ENCODE measurements around the gene CCDC192. TPM values are rescaled to one million over a fixed set of nuclear protein-coding genes. Genes with fewer than 3 reads are reported as not detected.

The CCDC192 gene
- total and polyA plus RNA-seq, 2 of the 4 experiments (the other 2 are of a cell fraction), result not detected

GRCh38 chr5:127805448-127805847, 102.3 kb downstream of the CCDC192 start:
- Histone ChIP-seq H4K8ac (ENCODE audit: low read depth in 2 of 2, low read length in 2 of 2) (no peak overlapping the region), H3K23ac (ENCODE audit: low read depth, low read length) (no peak overlapping the region), H3K79me1 (ENCODE audit: low read depth in 1 of 2, low read length in 2 of 2) (no peaks in the 10 kb centered on the region), H2BK20ac (ENCODE audit: low read depth, low read length) (no peak overlapping the region), H2AFZ (replicated peaks; ENCODE audit: low read length, poor library complexity) (no peak overlapping the region), H4K5ac (ENCODE audit: low read depth, low read length) (no peak overlapping the region), H4K20me1 (ENCODE audit: insufficient read depth, low read length) (no peaks in the 10 kb centered on the region), H3K27ac (ENCODE audit: insufficient read depth, low read length) (no peak overlapping the region), H3K4me2 (ENCODE audit: low read depth, low read length) (no peak overlapping the region), H4K91ac (ENCODE audit: insufficient read depth, low read depth, low read length) (no peak overlapping the region), H3K4me3 (ENCODE audit: insufficient read depth, low read depth, low read length) (no peak overlapping the region), H3K27me3 (ENCODE audit: control insufficient read depth, insufficient read depth, low read length) (no peaks in the 10 kb centered on the region), H3K4ac (ENCODE audit: low read depth, low read length) (no peak overlapping the region), H2BK120ac (ENCODE audit: low read depth, low read length) (no peak overlapping the region), H3K56ac (ENCODE audit: extremely low read depth, insufficient read depth, low read length) (no peak overlapping the region), H3K9me3 (ENCODE audit: control insufficient read depth, insufficient read depth, low read length) (no peaks in the 10 kb centered on the region), H2BK5ac (ENCODE audit: low read depth, low read length, poor library complexity, severe bottlenecking) (no peak overlapping the region), H3K18ac (ENCODE audit: low read depth, low read length) (no peak overlapping the region), H3K9me1 (ENCODE audit: insufficient read depth, low read length) (peaks cover 6% of the 10 kb centered on the region; the same call in 1 of the 2 replicates), H2AK5ac (ENCODE audit: low read depth, low read length) (no peak overlapping the region), H3K9ac (ENCODE audit: low read depth, low read length) (no peak overlapping the region), H3K36me3 (ENCODE audit: control insufficient read depth, insufficient read depth, low read length) (no peaks in the 10 kb centered on the region), H3K14ac (replicated peaks; ENCODE audit: low read depth, low read length) (no peak overlapping the region), H3K4me1 (ENCODE audit: control insufficient read depth, insufficient read depth, low read length) (peaks cover 9% of the 10 kb centered on the region), H2AK9ac (replicated peaks; ENCODE audit: low read depth, low read length, poor library complexity) (no peak overlapping the region), H2BK15ac (ENCODE audit: low read depth, low read length) (no peak overlapping the region)
- in situ Hi-C loops (cut with MboI; ENCODE audit: low sequenced_read_pairs) (no loop called here), intact Hi-C loops (cut with micrococcal nuclease) (no loop called here), dilution Hi-C loops (cut with HindIII; ENCODE audit: low sequenced_read_pairs, unreplicated experiment) (no loop called here)
- ATAC-seq (ENCODE audit: low read depth) (no peak), DNase-seq (no peak)
- WGBS, 2 experiments (ENCODE audit: extremely low coverage in 2 of 2, insufficient read length in 1 of 2), result no CpG with 5 or more reads among the region's 1 CpG
- ChIA-PET POLR2A (ENCODE audit: unreplicated experiment) (no interaction called here), CTCF (no interaction called here)
- no peak for TF ChIP-seq RFX5 (IDR thresholded peaks at IDR 0.05; ENCODE audit: low read depth, low read length)
- no peak for TF ChIP-seq SMC3 (IDR thresholded peaks at IDR 0.05; ENCODE audit: low read depth, low read length)
- TF ChIP-seq RCOR1 (IDR thresholded peaks at IDR 0.05; ENCODE audit: insufficient replicate concordance, low read length), result no peak
- no peak for TF ChIP-seq MAFK (IDR thresholded peaks at IDR 0.05; ENCODE audit: low read depth, low read length)
- TF ChIP-seq, protein P1, sequence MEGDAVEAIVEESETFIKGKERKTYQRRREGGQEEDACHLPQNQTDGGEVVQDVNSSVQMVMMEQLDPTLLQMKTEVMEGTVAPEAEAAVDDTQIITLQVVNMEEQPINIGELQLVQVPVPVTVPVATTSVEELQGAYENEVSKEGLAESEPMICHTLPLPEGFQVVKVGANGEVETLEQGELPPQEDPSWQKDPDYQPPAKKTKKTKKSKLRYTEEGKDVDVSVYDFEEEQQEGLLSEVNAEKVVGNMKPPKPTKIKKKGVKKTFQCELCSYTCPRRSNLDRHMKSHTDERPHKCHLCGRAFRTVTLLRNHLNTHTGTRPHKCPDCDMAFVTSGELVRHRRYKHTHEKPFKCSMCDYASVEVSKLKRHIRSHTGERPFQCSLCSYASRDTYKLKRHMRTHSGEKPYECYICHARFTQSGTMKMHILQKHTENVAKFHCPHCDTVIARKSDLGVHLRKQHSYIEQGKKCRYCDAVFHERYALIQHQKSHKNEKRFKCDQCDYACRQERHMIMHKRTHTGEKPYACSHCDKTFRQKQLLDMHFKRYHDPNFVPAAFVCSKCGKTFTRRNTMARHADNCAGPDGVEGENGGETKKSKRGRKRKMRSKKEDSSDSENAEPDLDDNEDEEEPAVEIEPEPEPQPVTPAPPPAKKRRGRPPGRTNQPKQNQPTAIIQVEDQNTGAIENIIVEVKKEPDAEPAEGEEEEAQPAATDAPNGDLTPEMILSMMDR (conservative IDR thresholded peaks at IDR 0.05; ENCODE audit: low read depth, low read length), result no peak
- no peak for TF ChIP-seq FOS (IDR thresholded peaks at IDR 0.05; ENCODE audit: low read depth, low read length)
- no peak for TF ChIP-seq CEBPB (IDR thresholded peaks at IDR 0.05; ENCODE audit: low read depth, low read length)
- TF ChIP-seq MXI1 (IDR thresholded peaks at IDR 0.05; ENCODE audit: borderline replicate concordance, low read depth, low read length), result no peak
- TF ChIP-seq BHLHE40 (IDR thresholded peaks at IDR 0.05; ENCODE audit: low read depth, low read length), result no peak
- TF ChIP-seq MAZ (IDR thresholded peaks at IDR 0.05; ENCODE audit: borderline replicate concordance, low read depth, low read length), result no peak
- no peak for TF ChIP-seq CHD1 (IDR thresholded peaks at IDR 0.05; ENCODE audit: low read depth, low read length)
- no peak for TF ChIP-seq USF2 (IDR thresholded peaks at IDR 0.05; ENCODE audit: low read depth, low read length)
- no peak for TF ChIP-seq NFE2L2 (IDR thresholded peaks at IDR 0.05; ENCODE audit: low read depth, low read length)
- no peak for TF ChIP-seq RAD21 (IDR thresholded peaks at IDR 0.05; ENCODE audit: low read length)
- TF ChIP-seq ELK1 (IDR thresholded peaks at IDR 0.05; ENCODE audit: borderline replicate concordance, low read depth, low read length), result no peak
- no peak for TF ChIP-seq POLR2A (IDR thresholded peaks at IDR 0.05; ENCODE audit: low read depth, low read length)
- BruUV-seq (replicated peaks), result no TSS peak

Data from IMR-90 (cell line).